ENCODE data around the gene TP73. TPM values are rescaled to one million over a fixed set of nuclear protein-coding genes. Genes with fewer than 3 reads are reported as not detected.
A peak's percentile ranks its signal among the peaks of the same experiment; 100 is the strongest.
"Not testable (repeated sequence)": the region's sequence is repeated elsewhere in the genome, so short reads cannot be mapped to it uniquely, and the experiment has no call there.

The TP73 gene
- total RNA-seq, 2 donors from 2014 or later, result 0.29 to 0.42 TPM

GRCh38 chr1:3717715-3718601 lies 65.6 kb downstream of the TP73 start:
- Histone ChIP-seq H3K4me1 (no peaks in the 10 kb centered on the region), H3K9me3 (no peaks in the 10 kb centered on the region), H3K36me3 (no peaks in the 10 kb centered on the region), H3K27me3 (no peaks in the 10 kb centered on the region), H3K4me3 (no peak overlapping the region), H3K27ac (no peak overlapping the region), H3K9ac (ENCODE audit: low read depth in 2 of 2, low read length in 2 of 2) (no peak overlapping the region)
- intact Hi-C loops (cut with DNase I), result no loop called here
- no peak for DNase-seq
- TF ChIP-seq, protein P1, sequence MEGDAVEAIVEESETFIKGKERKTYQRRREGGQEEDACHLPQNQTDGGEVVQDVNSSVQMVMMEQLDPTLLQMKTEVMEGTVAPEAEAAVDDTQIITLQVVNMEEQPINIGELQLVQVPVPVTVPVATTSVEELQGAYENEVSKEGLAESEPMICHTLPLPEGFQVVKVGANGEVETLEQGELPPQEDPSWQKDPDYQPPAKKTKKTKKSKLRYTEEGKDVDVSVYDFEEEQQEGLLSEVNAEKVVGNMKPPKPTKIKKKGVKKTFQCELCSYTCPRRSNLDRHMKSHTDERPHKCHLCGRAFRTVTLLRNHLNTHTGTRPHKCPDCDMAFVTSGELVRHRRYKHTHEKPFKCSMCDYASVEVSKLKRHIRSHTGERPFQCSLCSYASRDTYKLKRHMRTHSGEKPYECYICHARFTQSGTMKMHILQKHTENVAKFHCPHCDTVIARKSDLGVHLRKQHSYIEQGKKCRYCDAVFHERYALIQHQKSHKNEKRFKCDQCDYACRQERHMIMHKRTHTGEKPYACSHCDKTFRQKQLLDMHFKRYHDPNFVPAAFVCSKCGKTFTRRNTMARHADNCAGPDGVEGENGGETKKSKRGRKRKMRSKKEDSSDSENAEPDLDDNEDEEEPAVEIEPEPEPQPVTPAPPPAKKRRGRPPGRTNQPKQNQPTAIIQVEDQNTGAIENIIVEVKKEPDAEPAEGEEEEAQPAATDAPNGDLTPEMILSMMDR (IDR thresholded peaks at IDR 0.05), result no peak

GRCh38 chr1:3718764-3719163 lies 66.4 kb downstream of the TP73 start:
- DNase-seq, result no peak
- H3K27me3 ChIP-seq, result no peaks in the 10 kb centered on the region
- TF ChIP-seq, protein P1 (IDR thresholded peaks at IDR 0.05), result no peak
- H3K4me3 ChIP-seq, result no peak overlapping the region
- no peaks in the 10 kb centered on the region for H3K36me3 ChIP-seq
- H3K4me1 ChIP-seq, result no peaks in the 10 kb centered on the region
- no peak overlapping the region for H3K9ac ChIP-seq (ENCODE audit: low read depth in 2 of 2, low read length in 2 of 2)
- no peak overlapping the region for H3K27ac ChIP-seq
- H3K9me3 ChIP-seq, result no peaks in the 10 kb centered on the region
- intact Hi-C loops (cut with DNase I), result no loop called here

- Histone ChIP-seq H3K27ac (no peak overlapping the region), H3K36me3 (no peaks in the 10 kb centered on the region), H3K4me1 (no peaks in the 10 kb centered on the region), H3K4me3 (no peak overlapping the region), H3K9me3 (no peaks in the 10 kb centered on the region), H3K27me3 (no peaks in the 10 kb centered on the region), H3K9ac (ENCODE audit: low read depth in 2 of 2, low read length in 2 of 2) (no peak overlapping the region)
- no peak for DNase-seq
- intact Hi-C loops (cut with DNase I), result loop anchor here (10.0 kb wide), 1 partner anchor 227 kb away; no protein-coding TSS in a partner anchor
- TF ChIP-seq, protein P1 (IDR thresholded peaks at IDR 0.05), result no peak
Observed at GRCh38 chr1:3721955-3722465, 69.7 kb downstream of the TP73 start.

DNA sequence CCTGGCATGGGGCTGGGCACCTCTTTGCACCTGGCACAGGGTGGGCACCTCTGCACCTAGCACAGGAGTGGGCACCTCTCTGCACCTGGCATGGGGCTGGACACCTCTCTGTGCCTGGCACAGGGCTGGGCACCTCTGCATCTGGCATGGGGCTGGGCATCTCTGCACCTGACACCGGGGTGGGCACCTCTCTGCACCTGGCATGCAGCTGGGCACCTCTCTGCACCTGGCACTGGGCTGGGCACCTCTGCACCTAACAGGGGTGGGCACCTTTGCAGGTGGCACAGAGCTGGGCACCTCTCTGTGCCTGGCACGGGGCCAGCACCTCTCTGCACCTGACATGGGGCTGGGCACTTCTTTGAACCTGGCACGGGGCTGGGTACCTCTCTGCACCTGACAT lies 70.5 kb downstream of the TP73 start:
- H3K27me3 ChIP-seq, result no peaks in the 10 kb centered on the region
- intact Hi-C loops (cut with DNase I), result loop anchor here (10.0 kb wide), 1 partner anchor 228 kb away; no protein-coding TSS in a partner anchor
- no peaks in the 10 kb centered on the region for H3K9me3 ChIP-seq
- DNase-seq, result no peak
- H3K9ac ChIP-seq (ENCODE audit: low read depth in 2 of 2, low read length in 2 of 2), result no peak overlapping the region
- TF ChIP-seq, protein P1 (IDR thresholded peaks at IDR 0.05), result no peak
- H3K4me3 ChIP-seq, result no peak overlapping the region
- H3K4me1 ChIP-seq, result no peaks in the 10 kb centered on the region
- no peak overlapping the region for H3K27ac ChIP-seq
- H3K36me3 ChIP-seq, result no peaks in the 10 kb centered on the region

- H3K4me3 ChIP-seq; H3K27me3 ChIP-seq; H3K9ac ChIP-seq (ENCODE audit: low read depth in 2 of 2, low read length in 2 of 2); H3K36me3 ChIP-seq; H3K27ac ChIP-seq; H3K4me1 ChIP-seq; H3K9me3 ChIP-seq: not testable (repeated sequence)
- intact Hi-C loops (cut with DNase I), result loop anchor here (10.0 kb wide), 1 partner anchor 230 kb away; no protein-coding TSS in a partner anchor
- DNase-seq, result peak; percentile 71
- TF ChIP-seq, protein P1 (IDR thresholded peaks at IDR 0.05), result peak; percentile 92
Observed at GRCh38 chr1:3724416-3725030, 72.2 kb downstream of the TP73 start.

All from colonic mucosa (tissue), 4 donors.